Measurements from ENCODE around the gene ESYT3. TPM values are rescaled to one million over a fixed set of nuclear protein-coding genes. Genes with fewer than 3 reads are reported as not detected.
"Not testable (repeated sequence)": the region's sequence is repeated elsewhere in the genome, so short reads cannot be mapped to it uniquely, and the experiment has no call there.

ESYT3 gene
- total RNA-seq, 1 donor from 2014 or later = 0.23 TPM

- Mint-ChIP-seq H3K36me3 (ENCODE audit: low read depth) (no peaks in the 10 kb centered on the region), H3K27ac (no peak overlapping the region), H3K9me3 (no peaks in the 10 kb centered on the region), H3K4me1 (no peaks in the 10 kb centered on the region), H3K4me3 (no peak overlapping the region), H3K27me3 (peaks cover 1% of the 10 kb centered on the region)
- intact Hi-C loops (cut with micrococcal nuclease) = no loop called here
- DNase-seq = no peak
Measured at GRCh38 chr3:138468451-138468850, 34.0 kb downstream of the ESYT3 start.

GRCh38 chr3:138468886-138469285 lies 34.5 kb downstream of the ESYT3 start:
- intact Hi-C loops (cut with micrococcal nuclease) = no loop called here
- Mint-ChIP-seq H3K27me3 (peaks cover 2% of the 10 kb centered on the region), H3K4me3 (no peak overlapping the region), H3K4me1 (no peaks in the 10 kb centered on the region), H3K27ac (no peak overlapping the region), H3K9me3 (no peaks in the 10 kb centered on the region), H3K36me3 (ENCODE audit: low read depth) (no peaks in the 10 kb centered on the region)
- no peak for DNase-seq

GRCh38 chr3:138469874-138470273 lies 35.5 kb downstream of the ESYT3 start:
- DNase-seq = no peak
- H3K4me1 Mint-ChIP-seq = no peaks in the 10 kb centered on the region
- no peak overlapping the region for H3K4me3 Mint-ChIP-seq
- peaks cover 2% of the 10 kb centered on the region for H3K27me3 Mint-ChIP-seq
- H3K36me3 Mint-ChIP-seq (ENCODE audit: low read depth) = no peaks in the 10 kb centered on the region
- no peaks in the 10 kb centered on the region for H3K9me3 Mint-ChIP-seq
- intact Hi-C loops (cut with micrococcal nuclease) = no loop called here
- no peak overlapping the region for H3K27ac Mint-ChIP-seq

- intact Hi-C loops (cut with micrococcal nuclease) = no loop called here
- Mint-ChIP-seq H3K27me3 (peaks cover 2% of the 10 kb centered on the region), H3K4me3 (no peak overlapping the region)
Measured at GRCh38 chr3:138470687-138471086, 36.3 kb downstream of the ESYT3 start.

GRCh38 chr3:138471481-138471880 lies 37.1 kb downstream of the ESYT3 start:
- no peaks in the 10 kb centered on the region for H3K9me3 Mint-ChIP-seq
- no peak overlapping the region for H3K27ac Mint-ChIP-seq
- H3K27me3 Mint-ChIP-seq = peaks cover 5% of the 10 kb centered on the region
- intact Hi-C loops (cut with micrococcal nuclease) = no loop called here
- H3K36me3 Mint-ChIP-seq (ENCODE audit: low read depth) = no peaks in the 10 kb centered on the region
- no peaks in the 10 kb centered on the region for H3K4me1 Mint-ChIP-seq
- no peak overlapping the region for H3K4me3 Mint-ChIP-seq
- DNase-seq = no peak

More at GRCh38 chr3:138470687-138471086, 36.3 kb downstream of the ESYT3 start:
- Mint-ChIP-seq H3K4me1 (no peaks in the 10 kb centered on the region), H3K36me3 (ENCODE audit: low read depth) (no peaks in the 10 kb centered on the region), H3K27ac (no peak overlapping the region), H3K9me3 (no peaks in the 10 kb centered on the region)
- no peak for DNase-seq

- intact Hi-C loops (cut with micrococcal nuclease) = no loop called here
- Mint-ChIP-seq H3K9me3 (no peaks in the 10 kb centered on the region), H3K4me3 (no peak overlapping the region), H3K27ac (no peak overlapping the region), H3K27me3 (peaks cover 5% of the 10 kb centered on the region), H3K4me1 (no peaks in the 10 kb centered on the region), H3K36me3 (ENCODE audit: low read depth) (no peaks in the 10 kb centered on the region)
- no peak for DNase-seq
Measured at GRCh38 chr3:138472141-138472825, 37.9 kb downstream of the ESYT3 start.

GRCh38 chr3:138473391-138473790 lies 39.0 kb downstream of the ESYT3 start:
- H3K4me3 Mint-ChIP-seq = no peak overlapping the region
- DNase-seq = no peak
- H3K4me1 Mint-ChIP-seq = no peaks in the 10 kb centered on the region
- H3K36me3 Mint-ChIP-seq (ENCODE audit: low read depth) = no peaks in the 10 kb centered on the region
- H3K27ac Mint-ChIP-seq = no peak overlapping the region
- intact Hi-C loops (cut with micrococcal nuclease) = no loop called here
- peaks cover 8% of the 10 kb centered on the region for H3K27me3 Mint-ChIP-seq
- H3K9me3 Mint-ChIP-seq = no peaks in the 10 kb centered on the region

- Mint-ChIP-seq H3K4me1 (no peaks in the 10 kb centered on the region), H3K4me3 (no peak overlapping the region), H3K27me3 (peaks cover 8% of the 10 kb centered on the region), H3K27ac (no peak overlapping the region), H3K36me3 (ENCODE audit: low read depth) (no peaks in the 10 kb centered on the region), H3K9me3 (no peaks in the 10 kb centered on the region)
- intact Hi-C loops (cut with micrococcal nuclease) = no loop called here
- no peak for DNase-seq
Measured at GRCh38 chr3:138474163-138474562, 39.7 kb downstream of the ESYT3 start.

- no peak overlapping the region for H3K27ac Mint-ChIP-seq
- H3K9me3 Mint-ChIP-seq = no peaks in the 10 kb centered on the region
- no peaks in the 10 kb centered on the region for H3K36me3 Mint-ChIP-seq (ENCODE audit: low read depth)
- intact Hi-C loops (cut with micrococcal nuclease) = no loop called here
- DNase-seq = peak; percentile 43
- H3K27me3 Mint-ChIP-seq = peaks cover 12% of the 10 kb centered on the region
- H3K4me3 Mint-ChIP-seq = no peak overlapping the region
- no peaks in the 10 kb centered on the region for H3K4me1 Mint-ChIP-seq
Measured at GRCh38 chr3:138476526-138476925, 42.1 kb downstream of the ESYT3 start.

- no peak overlapping the region for H3K4me3 Mint-ChIP-seq
- no peak for DNase-seq
- H3K36me3 Mint-ChIP-seq (ENCODE audit: low read depth) = no peaks in the 10 kb centered on the region
- H3K27me3 Mint-ChIP-seq = peaks cover 12% of the 10 kb centered on the region
- no peaks in the 10 kb centered on the region for H3K9me3 Mint-ChIP-seq
- H3K27ac Mint-ChIP-seq = no peak overlapping the region
- no peaks in the 10 kb centered on the region for H3K4me1 Mint-ChIP-seq
- intact Hi-C loops (cut with micrococcal nuclease) = no loop called here
Measured at GRCh38 chr3:138477120-138477519, 42.7 kb downstream of the ESYT3 start.

- Mint-ChIP-seq H3K36me3 (ENCODE audit: low read depth) (no peaks in the 10 kb centered on the region), H3K27ac (no peak overlapping the region), H3K27me3 (peaks cover 16% of the 10 kb centered on the region), H3K4me3 (no peak overlapping the region), H3K9me3 (no peaks in the 10 kb centered on the region), H3K4me1 (no peaks in the 10 kb centered on the region)
- DNase-seq = no peak
- intact Hi-C loops (cut with micrococcal nuclease) = loop anchor here (2.0 kb wide), 1 partner anchor 439 kb away; no protein-coding TSS in a partner anchor
Measured at GRCh38 chr3:138477801-138478200, 43.4 kb downstream of the ESYT3 start.

- Mint-ChIP-seq H3K4me3 (no peak overlapping the region), H3K4me1 (no peaks in the 10 kb centered on the region), H3K36me3 (ENCODE audit: low read depth) (no peaks in the 10 kb centered on the region), H3K27me3 (peaks cover 14% of the 10 kb centered on the region), H3K9me3 (no peaks in the 10 kb centered on the region), H3K27ac (no peak overlapping the region)
- peak; percentile 79 for DNase-seq
- intact Hi-C loops (cut with micrococcal nuclease) = loop anchor here (2.0 kb wide), 1 partner anchor 437 kb away; no protein-coding TSS in a partner anchor
Measured at GRCh38 chr3:138479438-138479863, 45.0 kb downstream of the ESYT3 start.

- DNase-seq; intact Hi-C loops (cut with micrococcal nuclease); H3K4me3 Mint-ChIP-seq; H3K27ac Mint-ChIP-seq; H3K36me3 Mint-ChIP-seq (ENCODE audit: low read depth); H3K4me1 Mint-ChIP-seq; H3K27me3 Mint-ChIP-seq: not testable (repeated sequence)
- peaks cover 24% of the 10 kb centered on the region for H3K9me3 Mint-ChIP-seq
Measured at GRCh38 chr3:138484672-138485071, 50.3 kb downstream of the ESYT3 start.

- H3K4me3 Mint-ChIP-seq; intact Hi-C loops (cut with micrococcal nuclease); H3K27ac Mint-ChIP-seq; DNase-seq; H3K36me3 Mint-ChIP-seq (ENCODE audit: low read depth); H3K4me1 Mint-ChIP-seq; H3K27me3 Mint-ChIP-seq: not testable (repeated sequence)
- peaks cover 24% of the 10 kb centered on the region for H3K9me3 Mint-ChIP-seq
Measured at GRCh38 chr3:138486580-138486979, 52.2 kb downstream of the ESYT3 start.

- Mint-ChIP-seq H3K4me1 (peaks cover 9% of the 10 kb centered on the region), H3K27me3 (no peaks in the 10 kb centered on the region), H3K9me3 (peaks cover 15% of the 10 kb centered on the region), H3K4me3 (no peak overlapping the region), H3K27ac (no peak overlapping the region), H3K36me3 (ENCODE audit: low read depth) (peaks cover 8% of the 10 kb centered on the region)
- no peak for DNase-seq
- intact Hi-C loops (cut with micrococcal nuclease) = no loop called here
Measured at GRCh38 chr3:138491971-138492370, 57.6 kb downstream of the ESYT3 start.
